GM18502 (cell line): ENCODE data around the gene LBX1.

Source experiments
- ATAC-seq: cut with Tn5 transposase; IDR thresholded peaks from one replicate; pipeline ENCODE4 v1.9.1; 2021; ENCODE audit warnings: mild to moderate bottlenecking; ENCODE audit not compliant: unreplicated experiment, poor library complexity

Gene LBX1

GRCh38 chr10:101226491-101227428 is 2.5 kb downstream of the LBX1 start:
- no peak for ATAC-seq

- no peak for ATAC-seq
Measured at GRCh38 chr10:101225846-101226421, 3.3 kb downstream of the LBX1 start.

GRCh38 chr10:101224910-101225823 is 4.1 kb downstream of the LBX1 start:
- ATAC-seq: no peak

- ATAC-seq: no peak
Measured at GRCh38 chr10:101224060-101224909, 5.0 kb downstream of the LBX1 start.

GRCh38 chr10:101223274-101224059 is 5.8 kb downstream of the LBX1 start:
- ATAC-seq: no peak

- ATAC-seq: no peak
Measured at GRCh38 chr10:101222683-101223273, 6.5 kb downstream of the LBX1 start.

- ATAC-seq: no peak
Measured at GRCh38 chr10:101221963-101222531, 7.2 kb downstream of the LBX1 start.

GRCh38 chr10:101221549-101221948 is 7.7 kb downstream of the LBX1 start:
- no peak for ATAC-seq

- no peak for ATAC-seq
Measured at GRCh38 chr10:101219946-101220451, 9.3 kb downstream of the LBX1 start.

GRCh38 chr10:101219139-101219945 is 9.9 kb downstream of the LBX1 start:
- no peak for ATAC-seq

- no peak for ATAC-seq
Measured at GRCh38 chr10:101218351-101219138, 10.7 kb downstream of the LBX1 start.

- no peak for ATAC-seq
Measured at GRCh38 chr10:101217450-101218281, 11.6 kb downstream of the LBX1 start.

- no peak for ATAC-seq
Measured at GRCh38 chr10:101217044-101217425, 12.2 kb downstream of the LBX1 start.

- no peak for ATAC-seq
Measured at GRCh38 chr10:101216207-101217043, 12.8 kb downstream of the LBX1 start.
